ENCODE measurements around the gene UCP2.
"Not testable (repeated sequence)": the region's sequence is repeated elsewhere in the genome, so short reads cannot be mapped to it uniquely, and the experiment has no call there.

UCP2 gene

DNA sequence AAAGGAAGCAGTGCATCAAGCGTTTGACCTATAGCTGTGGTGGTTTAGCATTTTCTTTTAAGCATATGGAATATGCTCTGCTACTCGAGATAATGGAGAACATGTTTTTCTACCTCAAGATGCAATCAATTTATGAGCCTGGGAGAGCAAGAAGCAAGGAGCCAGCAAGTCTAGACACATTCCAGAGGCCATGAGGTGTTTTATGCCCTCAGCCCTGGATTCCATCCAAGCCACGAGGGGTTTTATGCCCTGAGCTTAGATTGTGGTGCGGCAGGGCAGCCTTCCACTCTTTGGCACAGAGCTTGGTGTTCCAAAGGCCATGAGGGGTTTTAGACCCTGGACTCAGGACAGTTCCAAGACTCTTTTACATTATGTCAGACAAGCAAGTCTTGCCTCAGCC, 43.5 kb downstream of the UCP2 start:
- no peak for DNase-seq

DNA sequence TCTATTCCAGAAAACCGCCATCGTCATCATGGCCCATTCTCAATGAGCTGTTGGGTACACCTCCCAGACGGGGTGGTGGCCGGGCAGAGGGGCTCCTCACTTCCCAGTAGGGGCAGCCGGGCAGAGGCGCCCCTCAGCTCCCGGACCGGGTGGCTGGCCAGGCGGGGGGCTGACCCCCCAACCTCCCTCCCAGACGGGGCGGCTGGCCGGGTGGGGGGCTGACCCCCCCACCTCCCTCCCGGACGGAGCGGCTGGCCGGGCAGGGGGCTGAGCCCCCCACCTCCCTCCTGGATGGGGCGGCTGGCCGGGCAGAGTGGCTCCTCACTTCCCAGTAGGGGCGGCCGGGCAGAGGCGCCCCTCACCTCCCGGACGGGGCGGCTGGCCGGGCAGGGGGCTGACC, 46.6 kb downstream of the UCP2 start:
- not testable (repeated sequence) for DNase-seq

DNA sequence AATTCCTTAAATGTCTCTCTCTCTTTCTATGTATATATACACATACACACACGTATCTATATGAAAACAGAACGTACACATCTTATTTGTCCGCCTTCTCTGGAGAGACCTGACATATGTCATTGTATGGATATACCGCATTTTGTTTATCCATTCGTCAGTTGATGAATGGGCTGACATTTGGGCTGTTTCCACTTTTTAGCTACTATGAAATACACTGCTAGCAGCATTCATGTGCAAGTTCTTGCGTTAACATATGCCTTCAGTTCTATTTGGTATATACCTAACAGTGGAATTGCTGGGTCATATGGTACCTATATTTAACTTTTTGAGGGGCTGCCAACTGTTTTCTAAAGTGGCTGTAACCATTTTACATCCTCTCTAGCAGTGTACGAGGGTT, 49.9 kb downstream of the UCP2 start:
- no peak for DNase-seq

- no peak for DNase-seq
Measured at GRCh38 chr11:73931951-73932350, 50.7 kb downstream of the UCP2 start.

DNA sequence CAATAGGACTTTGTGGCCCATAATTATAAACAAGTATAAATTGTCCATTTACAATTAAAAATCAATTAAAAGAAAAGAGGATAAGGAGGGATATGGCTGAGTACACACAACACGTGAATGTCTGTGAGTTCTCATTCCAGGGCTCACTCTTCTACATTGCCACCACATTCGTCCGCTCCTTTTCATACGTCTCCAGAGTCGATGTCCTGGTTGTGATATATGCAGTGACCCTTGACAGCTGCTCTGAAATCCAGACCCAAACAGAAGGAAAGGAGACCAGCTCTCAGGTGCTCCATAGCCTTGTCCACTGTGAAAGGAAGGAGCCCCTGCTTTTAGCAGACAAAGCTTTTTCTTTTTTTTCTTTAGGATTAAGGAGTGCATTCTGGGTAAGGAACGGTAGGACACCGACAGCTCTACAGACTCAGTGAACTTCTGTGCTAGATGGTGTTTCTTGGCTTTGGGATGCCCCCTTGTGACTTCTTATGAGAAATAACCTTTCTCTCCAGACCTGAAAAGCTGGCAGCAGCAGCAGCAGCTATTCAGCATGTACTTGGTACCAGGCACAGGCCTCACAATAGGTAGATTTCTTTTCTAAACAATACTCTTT, 51.5 kb downstream of the UCP2 start:
- DNase-seq = peak; percentile 40

GRCh38 chr11:73929388-73929787, 53.3 kb downstream of the UCP2 start:
- DNase-seq = no peak
